H9 (cell line): ENCODE results near the gene PEMT. TPM values are rescaled to one million over a fixed set of nuclear protein-coding genes. Genes with fewer than 3 reads are reported as not detected.
A peak's percentile ranks its signal among the peaks of the same experiment; 100 is the strongest.

Experiments
- DNase-seq: peaks from one replicate; pipeline ENCODE4 v3.0.0-alpha.2; 2017
- H2AFZ ChIP-seq: one replicate; pipeline ENCODE4 v1.6.1; 2013; ENCODE audit warnings: mild to moderate bottlenecking, low read length, control low read depth, moderate library complexity
- H2AK5ac ChIP-seq: 2 replicates; pipeline ENCODE4 v1.6.1; 2013; ENCODE audit warnings: low read length, control low read depth, mixed read lengths; ENCODE audit not compliant: insufficient read length
- H2BK120ac ChIP-seq: one replicate; pipeline ENCODE4 v1.6.1; 2013; ENCODE audit warnings: low read depth, mild to moderate bottlenecking, low read length, control low read depth, inconsistent platforms; ENCODE audit not compliant: poor library complexity, severe bottlenecking
- H2BK12ac ChIP-seq: 2 replicates; pipeline ENCODE4 v1.6.1; 2013; ENCODE audit warnings: low read length, control low read depth, mixed read lengths, low read depth; ENCODE audit not compliant: insufficient read length
- H2BK15ac ChIP-seq: 2 replicates; pipeline ENCODE4 v1.6.1; 2013; ENCODE audit warnings: low read depth, low read length, control low read depth
- H2BK20ac ChIP-seq: one replicate; pipeline ENCODE4 v1.6.1; 2013; ENCODE audit warnings: low read depth, mild to moderate bottlenecking, low read length, control low read depth, inconsistent platforms; ENCODE audit not compliant: poor library complexity, severe bottlenecking
- H2BK5ac ChIP-seq: 2 replicates; pipeline ENCODE4 v1.6.1; 2013; ENCODE audit warnings: low read length, control low read depth, mixed read lengths; ENCODE audit not compliant: insufficient read length
- H3K14ac ChIP-seq: 2 replicates; pipeline ENCODE4 v1.6.1; 2013; ENCODE audit warnings: low read length, control low read depth; ENCODE audit not compliant: insufficient read depth
- H3K18ac ChIP-seq: 2 replicates; pipeline ENCODE4 v1.6.1; 2013; ENCODE audit warnings: low read depth, mild to moderate bottlenecking, mixed read lengths, low read length, control low read depth; ENCODE audit not compliant: insufficient read length
- H3K23ac ChIP-seq: 2 replicates; pipeline ENCODE4 v1.6.1; 2013; ENCODE audit warnings: low read length, control low read depth, mixed read lengths, low read depth; ENCODE audit not compliant: insufficient read length
- H3K23me2 ChIP-seq: 2 replicates; pipeline ENCODE4 v1.6.1; 2013; ENCODE audit warnings: low read depth, mild to moderate bottlenecking, mixed read lengths, low read length, control low read depth; ENCODE audit not compliant: insufficient read length, poor library complexity, severe bottlenecking
- H3K27ac ChIP-seq: 2 replicates; pipeline ENCODE4 v1.5.1; 2013; ENCODE audit warnings: low read length, control low read depth, mixed read lengths, low read depth; ENCODE audit not compliant: insufficient read length
- H3K27me3 ChIP-seq: 2 replicates; pipeline ENCODE4 v1.6.1; 2013; ENCODE audit warnings: low read length, control low read depth, inconsistent platforms; ENCODE audit not compliant: insufficient read depth
- H3K4ac ChIP-seq: 2 replicates; pipeline ENCODE4 v1.6.1; 2013; ENCODE audit warnings: low read depth, mild to moderate bottlenecking, control low read depth, inconsistent platforms, low read length, moderate library complexity
- H3K4me1 ChIP-seq: 2 replicates; pipeline ENCODE4 v1.6.1; 2013; ENCODE audit warnings: low read length, control low read depth, inconsistent platforms; ENCODE audit not compliant: insufficient read depth
- H3K4me2 ChIP-seq: 2 replicates; pipeline ENCODE4 v1.6.1; 2013; ENCODE audit warnings: low read length, control low read depth, mixed read lengths; ENCODE audit not compliant: insufficient read length, insufficient read depth
- H3K56ac ChIP-seq: 2 replicates; pipeline ENCODE4 v1.6.1; 2013; ENCODE audit warnings: low read depth, mild to moderate bottlenecking, mixed read lengths, low read length, control low read depth; ENCODE audit not compliant: insufficient read length
- H3K79me1 ChIP-seq: 2 replicates; pipeline ENCODE4 v1.6.1; 2013; ENCODE audit warnings: low read depth, mild to moderate bottlenecking, moderate library complexity, low read length, control low read depth, inconsistent platforms; ENCODE audit not compliant: insufficient read depth, poor library complexity, severe bottlenecking
- H3K79me2 ChIP-seq: 2 replicates; pipeline ENCODE4 v1.6.1; 2013; ENCODE audit warnings: low read length, control low read depth, inconsistent platforms; ENCODE audit not compliant: insufficient read depth
- H3K9ac ChIP-seq: 2 replicates; pipeline ENCODE4 v1.6.1; 2013; ENCODE audit warnings: low read length, control low read depth, mixed read lengths; ENCODE audit not compliant: insufficient read length; ENCODE audit errors: extremely low read depth
- H3K9me3 ChIP-seq: one replicate; pipeline ENCODE4 v1.6.1; 2013; ENCODE audit warnings: low read depth, low read length, inconsistent platforms; ENCODE audit not compliant: control insufficient read depth
- H3T11ph ChIP-seq: one replicate; pipeline ENCODE4 v1.6.1; 2013; ENCODE audit warnings: mild to moderate bottlenecking, low read length, control low read depth, inconsistent platforms
- H4K20me1 ChIP-seq: one replicate; pipeline ENCODE4 v1.6.1; 2013; ENCODE audit not compliant: control insufficient read depth, insufficient read length, insufficient read depth
- H4K5ac ChIP-seq: 2 replicates; pipeline ENCODE4 v1.6.1; 2013; ENCODE audit warnings: low read depth, mild to moderate bottlenecking, mixed read lengths, low read length, control low read depth; ENCODE audit not compliant: insufficient read length
- H4K8ac ChIP-seq: replicated peaks from 2 replicates; pipeline ENCODE4 v1.6.1; 2013; ENCODE audit warnings: low read length, control low read depth, mixed read lengths, low read depth; ENCODE audit not compliant: insufficient read length
- H4K91ac ChIP-seq: 2 replicates; pipeline ENCODE4 v1.6.1; 2013; ENCODE audit warnings: low read depth, mild to moderate bottlenecking, moderate library complexity, mixed read lengths, low read length, control low read depth; ENCODE audit not compliant: insufficient read length
- H3K27ac Mint-ChIP-seq, 3 experiments: 2 replicates in 2 of 3; 3 replicates in 1 of 3; pipeline ENCODE4 v1.8.0; 2020 to 2021; ENCODE audit warnings: mixed read lengths in 3 of 3, mild to moderate bottlenecking in 1 of 3, moderate library complexity in 1 of 3
- H3K27me3 Mint-ChIP-seq: 2 replicates; pipeline ENCODE4 v1.8.0; 2021; ENCODE audit warnings: low read depth, mild to moderate bottlenecking, moderate library complexity, mixed read lengths
- H3K36me3 Mint-ChIP-seq, 3 experiments: 2 replicates in 2 of 3; 3 replicates in 1 of 3; pipeline ENCODE4 v1.8.0; 2020 to 2021; ENCODE audit warnings: low read depth in 3 of 3, mixed read lengths in 3 of 3; ENCODE audit not compliant: insufficient read depth in 1 of 3
- H3K4me1 Mint-ChIP-seq, 2 experiments: 2 replicates each; pipeline ENCODE4 v1.8.0; 2020; ENCODE audit warnings: mixed read lengths in 2 of 2
- H3K4me3 Mint-ChIP-seq, 2 experiments: 2 replicates in 1 of 2; 3 replicates in 1 of 2; pipeline ENCODE4 v1.8.0; 2020 to 2021; ENCODE audit warnings: mild to moderate bottlenecking in 2 of 2, mixed read lengths in 2 of 2, moderate library complexity in 1 of 2
- H3K9me3 Mint-ChIP-seq, 2 experiments: 2 replicates in 1 of 2; 3 replicates in 1 of 2; pipeline ENCODE4 v1.8.0; 2020; ENCODE audit warnings: mild to moderate bottlenecking in 2 of 2, mixed read lengths in 2 of 2, moderate library complexity in 1 of 2
- WGBS: extraction: QIAGEN DNeasy Blood & Tissue Kit; methylation state at CpG from one replicate; pipeline ENCODE4 v1.1.7; 2013; ENCODE audit warnings: missing lambda C conversion rate, low lambda C conversion rate, mixed read lengths; ENCODE audit not compliant: insufficient read length; ENCODE audit errors: extremely low coverage; 5-methylcytosine and 5-hydroxymethylcytosine counted together
- total RNA-seq: library from RNA; stranded (reverse); gene quantifications from 2 replicates; pipeline ENCODE4 v1.2.1, GENCODE V29; 2021
- TF ChIP-seq, protein P1 (sequence below): fragments of 200-600 bp; sonication (generic); conservative IDR thresholded peaks from 3 replicates; pipeline ENCODE4 v1.8.0; 2021; ENCODE audit warnings: antibody characterized with exemption, mild to moderate bottlenecking

The PEMT gene
- total RNA-seq, 1 experiment from 2014 or later: 63.2 TPM

GRCh38 chr17:17553217-17554195 is 38.0 kb downstream of the PEMT start:
- no peaks in the 10 kb centered on the region for H3K4me1 ChIP-seq
- H3K79me1 ChIP-seq: no peaks in the 10 kb centered on the region
- Mint-ChIP-seq H3K9me3 (no peaks in the 10 kb centered on the region), H3K27ac (peak overlapping the region; percentile 68 to 91 (median 76); a peak in 6 of 7 replicates), H3K4me1 (peaks cover 8 to 12% of the 10 kb centered on the region in 2 experiments; a peak in 3 of 4 replicates), H3K27me3 (no peaks in the 10 kb centered on the region), H3K36me3 (peaks cover 0 to 2% (median 0%) of the 10 kb centered on the region in 3 experiments; a peak in 1 of 7 replicates), H3K4me3 (no peak overlapping the region)
- no peak overlapping the region for H4K5ac ChIP-seq
- no peak overlapping the region for H2AFZ ChIP-seq
- H3K9ac ChIP-seq: no peak overlapping the region
- no peak overlapping the region for H4K91ac ChIP-seq
- no peaks in the 10 kb centered on the region for H3K79me2 ChIP-seq
- H3K56ac ChIP-seq: no peak overlapping the region
- H3K27me3 ChIP-seq: no peaks in the 10 kb centered on the region
- H3K4ac ChIP-seq: no peak overlapping the region
- no peak overlapping the region for H2BK120ac ChIP-seq
- no peak overlapping the region for H3K4me2 ChIP-seq
- no peak overlapping the region for H3K18ac ChIP-seq
- H3K23ac ChIP-seq: no peak overlapping the region
- H2BK12ac ChIP-seq: no peak overlapping the region
- H2AK5ac ChIP-seq: no peak overlapping the region
- H3K27ac ChIP-seq: no peak overlapping the region
- H2BK15ac ChIP-seq: no peak overlapping the region
- H3T11ph ChIP-seq: no peak overlapping the region
- no CpG with 5 or more reads among the region's 30 CpGs for WGBS
- H3K23me2 ChIP-seq: no peaks in the 10 kb centered on the region
- H3K14ac ChIP-seq: no peak overlapping the region
- no peak overlapping the region for H4K8ac ChIP-seq
- H3K9me3 ChIP-seq: no peaks in the 10 kb centered on the region
- no peak for DNase-seq
- no peak overlapping the region for H2BK20ac ChIP-seq
- no peaks in the 10 kb centered on the region for H4K20me1 ChIP-seq
- no peak overlapping the region for H2BK5ac ChIP-seq
- TF ChIP-seq, protein P1, sequence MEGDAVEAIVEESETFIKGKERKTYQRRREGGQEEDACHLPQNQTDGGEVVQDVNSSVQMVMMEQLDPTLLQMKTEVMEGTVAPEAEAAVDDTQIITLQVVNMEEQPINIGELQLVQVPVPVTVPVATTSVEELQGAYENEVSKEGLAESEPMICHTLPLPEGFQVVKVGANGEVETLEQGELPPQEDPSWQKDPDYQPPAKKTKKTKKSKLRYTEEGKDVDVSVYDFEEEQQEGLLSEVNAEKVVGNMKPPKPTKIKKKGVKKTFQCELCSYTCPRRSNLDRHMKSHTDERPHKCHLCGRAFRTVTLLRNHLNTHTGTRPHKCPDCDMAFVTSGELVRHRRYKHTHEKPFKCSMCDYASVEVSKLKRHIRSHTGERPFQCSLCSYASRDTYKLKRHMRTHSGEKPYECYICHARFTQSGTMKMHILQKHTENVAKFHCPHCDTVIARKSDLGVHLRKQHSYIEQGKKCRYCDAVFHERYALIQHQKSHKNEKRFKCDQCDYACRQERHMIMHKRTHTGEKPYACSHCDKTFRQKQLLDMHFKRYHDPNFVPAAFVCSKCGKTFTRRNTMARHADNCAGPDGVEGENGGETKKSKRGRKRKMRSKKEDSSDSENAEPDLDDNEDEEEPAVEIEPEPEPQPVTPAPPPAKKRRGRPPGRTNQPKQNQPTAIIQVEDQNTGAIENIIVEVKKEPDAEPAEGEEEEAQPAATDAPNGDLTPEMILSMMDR: no peak
